GM19455 (cell line): ENCODE measurements around the gene SESN3.
"Not testable (repeated sequence)": the region's sequence is repeated elsewhere in the genome, so short reads cannot be mapped to it uniquely, and the experiment has no call there.

Experiments
- ATAC-seq: cut with Tn5 transposase; IDR thresholded peaks from one replicate; pipeline ENCODE4 v1.9.1; 2021; ENCODE audit not compliant: unreplicated experiment

The SESN3 gene

DNA sequence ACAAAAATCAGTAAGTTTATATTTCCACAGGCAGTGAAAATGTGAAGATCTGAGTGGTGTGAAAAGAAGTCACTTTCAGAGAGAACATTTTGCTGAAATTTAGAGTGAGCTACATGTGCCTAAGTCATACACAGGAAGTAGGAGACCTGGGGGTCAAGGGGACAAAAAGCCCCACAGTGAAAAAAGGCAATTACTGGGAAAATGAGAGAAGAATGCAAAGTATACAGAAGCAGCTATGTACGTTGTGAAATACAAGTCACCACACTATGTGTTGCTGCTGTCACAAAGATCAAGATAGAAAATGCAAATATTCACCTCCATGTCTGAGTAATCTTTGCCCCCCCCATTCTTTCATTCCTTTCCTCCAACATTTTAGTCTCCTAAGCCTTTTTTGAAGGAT lies 21.6 kb upstream of the SESN3 start:
- no peak for ATAC-seq

DNA sequence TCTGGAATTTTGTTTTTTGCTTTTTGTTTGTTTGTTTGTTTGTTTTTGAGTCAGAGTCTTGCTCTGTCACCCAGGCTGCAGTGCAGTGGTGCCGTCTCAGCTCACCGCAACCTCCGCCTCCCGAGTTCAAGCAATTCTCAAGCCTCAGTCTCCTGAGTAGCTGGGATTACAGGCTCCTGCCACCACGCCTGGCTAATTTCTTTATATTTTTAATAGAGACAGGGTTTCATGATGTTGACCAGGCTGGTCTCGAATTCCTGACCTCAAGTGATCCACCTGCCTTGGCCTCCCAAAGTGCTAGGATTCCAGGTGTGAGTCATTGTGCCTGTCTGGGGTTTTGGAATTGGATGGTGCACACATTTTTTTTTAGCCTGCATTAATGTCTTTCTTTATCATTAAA lies 20.9 kb upstream of the SESN3 start:
- ATAC-seq: not testable (repeated sequence)

DNA sequence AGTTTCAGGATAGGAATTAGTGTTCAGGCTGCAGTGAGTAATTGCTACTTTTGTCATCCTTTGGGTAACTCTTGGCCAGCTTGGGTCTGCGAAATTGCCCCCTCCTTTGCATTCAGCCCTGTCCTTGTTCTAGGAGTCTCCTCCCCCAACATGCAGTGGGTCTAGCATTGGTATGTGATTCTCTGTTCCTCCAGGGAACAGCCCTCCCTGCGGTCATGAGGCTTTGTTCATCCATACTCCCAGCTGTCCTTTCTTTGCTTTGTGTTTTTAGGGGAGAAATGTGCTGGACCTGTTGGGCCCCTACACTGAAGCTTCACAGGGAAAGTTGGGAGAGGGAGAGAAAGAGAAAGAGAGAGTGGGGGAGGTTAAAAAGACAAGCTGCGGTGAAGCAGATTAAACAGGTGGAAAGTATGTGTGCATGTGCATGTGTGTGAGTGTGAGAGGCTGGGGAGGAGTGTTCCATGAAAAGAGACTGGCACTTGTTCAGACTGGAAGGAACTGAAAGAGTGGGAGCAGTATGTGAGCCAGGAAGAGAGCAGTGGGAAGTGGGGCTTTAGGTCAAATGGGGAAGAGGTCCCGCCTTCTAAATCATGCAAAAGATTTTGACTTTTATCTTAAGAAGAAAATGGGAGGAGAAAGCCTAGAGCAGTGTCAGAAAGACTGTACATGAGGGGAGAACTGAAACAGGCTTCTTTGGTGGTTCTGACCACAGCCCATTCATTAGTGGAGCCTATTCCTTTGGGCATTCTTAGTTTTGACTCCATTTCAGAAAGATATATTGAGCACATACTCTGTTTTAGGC lies 17.9 kb upstream of the SESN3 start:
- ATAC-seq: peak; percentile 79

DNA sequence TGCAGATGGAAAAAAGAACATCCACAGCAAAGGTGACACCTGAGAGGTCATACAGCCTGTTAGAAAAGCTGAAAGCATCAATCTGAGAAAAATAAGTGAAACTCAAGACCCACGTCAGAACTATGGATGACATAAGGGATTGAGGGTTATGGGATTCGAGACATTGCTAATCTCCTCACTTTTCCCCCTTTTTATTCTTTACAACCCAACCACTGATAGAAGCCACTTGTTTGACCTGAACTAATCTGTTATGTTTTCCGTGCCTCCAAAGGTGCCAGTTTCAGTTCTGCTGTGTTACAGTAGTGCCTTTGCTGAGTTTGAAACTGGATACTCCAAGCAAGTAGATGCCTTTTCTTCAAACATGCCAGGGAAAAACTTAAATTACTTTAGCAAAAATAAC lies 16.9 kb upstream of the SESN3 start:
- ATAC-seq: no peak

DNA sequence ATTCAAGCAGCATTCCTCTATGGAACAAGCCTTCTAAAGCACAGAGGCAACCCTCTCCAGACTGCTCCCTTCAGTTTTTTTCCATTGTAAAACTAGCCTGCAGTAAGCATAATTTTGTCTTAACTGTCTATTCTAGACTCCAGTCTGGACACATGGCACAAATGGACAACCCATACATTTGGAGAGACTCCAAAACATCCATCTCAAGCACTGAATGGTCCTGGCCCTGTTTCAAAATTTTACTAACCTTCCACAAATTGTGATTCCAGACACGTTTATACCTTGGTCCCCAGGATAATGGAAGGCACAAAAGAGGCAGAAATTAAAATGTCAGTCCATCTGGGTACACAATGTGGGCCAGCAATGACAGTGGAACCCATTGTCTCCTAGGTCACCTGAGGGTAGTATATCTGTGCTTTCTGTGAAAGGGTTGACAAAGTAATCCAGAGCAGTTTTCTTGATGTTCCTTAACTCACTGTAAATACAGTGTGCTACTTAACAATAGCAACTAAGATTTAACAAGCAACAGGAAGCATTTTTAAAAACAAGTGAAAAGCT lies 16.2 kb upstream of the SESN3 start:
- ATAC-seq: no peak

DNA sequence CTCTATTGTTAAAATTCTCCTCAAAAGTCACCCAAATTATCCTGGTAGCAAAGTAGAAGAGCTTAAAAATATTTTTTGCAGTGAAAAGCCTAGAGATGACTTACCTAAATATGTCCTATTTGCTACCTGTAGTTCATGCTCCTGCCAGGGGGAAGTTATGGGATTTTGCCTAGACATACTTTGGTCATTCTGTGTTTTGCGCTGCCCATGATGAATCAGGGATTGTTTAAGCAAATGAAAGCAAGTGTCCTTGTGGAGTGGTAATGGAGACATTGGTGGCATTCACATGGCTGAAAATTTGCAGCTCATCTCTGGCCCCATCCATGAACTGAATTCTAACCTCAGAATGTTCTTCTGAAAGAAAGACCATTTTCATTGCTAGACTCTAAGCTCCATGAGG lies 14.6 kb upstream of the SESN3 start:
- ATAC-seq: no peak

DNA sequence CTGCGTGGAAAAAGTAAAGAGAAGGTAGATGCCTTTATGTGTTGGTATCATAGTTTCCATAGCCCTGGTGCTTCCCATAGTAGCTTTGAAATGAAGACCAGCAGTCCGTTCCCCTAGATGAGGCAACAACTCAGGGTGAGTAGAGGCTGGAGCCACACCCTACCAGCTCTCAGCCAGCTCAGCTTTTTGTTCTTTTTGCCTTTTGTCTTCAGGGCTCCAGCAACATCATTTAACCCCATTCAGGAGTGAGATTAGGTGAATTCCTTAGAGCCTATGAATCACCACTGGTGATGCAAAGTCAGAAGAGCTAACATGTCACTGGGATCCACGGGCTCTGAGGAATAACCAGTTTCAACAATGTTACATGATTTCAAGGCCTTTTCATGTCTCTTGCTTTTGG lies 14.0 kb upstream of the SESN3 start:
- ATAC-seq: no peak

DNA sequence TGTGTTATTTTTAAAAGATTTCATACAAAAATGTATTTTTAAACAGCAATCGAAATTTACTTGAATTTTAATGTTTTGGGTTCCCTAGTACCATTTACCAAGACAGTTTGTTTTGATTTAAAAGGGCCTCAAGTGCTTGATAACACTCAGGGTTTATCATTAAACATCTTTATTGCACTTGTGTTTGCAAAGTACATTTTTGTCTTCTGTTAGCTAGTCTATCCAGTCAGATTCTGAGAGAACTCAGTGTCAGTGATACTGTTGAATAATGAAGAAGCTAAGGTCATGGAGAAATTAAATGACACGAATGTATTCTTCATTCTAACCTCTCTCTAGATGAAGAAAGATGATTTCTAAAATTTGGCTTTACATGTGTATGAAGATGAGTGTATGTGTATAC lies 12.7 kb upstream of the SESN3 start:
- no peak for ATAC-seq

DNA sequence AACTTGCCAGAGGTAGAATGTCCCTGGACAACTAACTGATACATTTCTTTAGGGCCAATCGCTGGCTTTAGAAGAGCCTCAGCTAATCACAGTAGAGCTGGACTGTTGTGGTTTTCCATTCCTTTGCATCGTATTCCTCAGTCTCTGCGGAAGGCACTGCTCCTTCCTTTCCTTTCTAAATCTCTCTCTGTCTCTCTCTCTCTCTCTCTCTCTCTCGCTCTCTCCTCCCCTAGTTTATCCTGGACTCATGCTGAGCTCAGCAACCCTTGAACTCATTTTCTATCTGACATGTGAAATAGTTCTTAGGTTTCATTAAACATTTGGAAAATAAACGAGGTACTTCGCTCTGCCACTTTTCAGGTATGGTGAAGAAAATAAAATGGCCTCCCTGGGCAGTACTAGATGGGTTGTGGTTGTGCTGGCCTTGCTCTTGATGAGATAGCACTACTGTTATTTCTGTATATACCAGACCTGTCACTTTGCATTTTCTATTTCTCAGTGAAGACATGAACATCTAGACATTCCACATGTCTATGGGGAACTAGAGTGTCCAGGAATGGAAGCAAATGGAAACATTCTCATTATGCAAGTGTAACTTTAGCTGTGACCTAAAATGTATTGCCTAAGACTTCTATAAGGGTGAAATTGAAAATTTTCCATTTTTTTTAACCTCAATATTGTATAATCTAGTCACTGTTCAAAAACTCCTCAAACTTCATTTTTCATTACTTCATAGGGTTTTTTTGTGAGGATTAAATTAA lies 12.0 kb upstream of the SESN3 start:
- ATAC-seq: no peak

DNA sequence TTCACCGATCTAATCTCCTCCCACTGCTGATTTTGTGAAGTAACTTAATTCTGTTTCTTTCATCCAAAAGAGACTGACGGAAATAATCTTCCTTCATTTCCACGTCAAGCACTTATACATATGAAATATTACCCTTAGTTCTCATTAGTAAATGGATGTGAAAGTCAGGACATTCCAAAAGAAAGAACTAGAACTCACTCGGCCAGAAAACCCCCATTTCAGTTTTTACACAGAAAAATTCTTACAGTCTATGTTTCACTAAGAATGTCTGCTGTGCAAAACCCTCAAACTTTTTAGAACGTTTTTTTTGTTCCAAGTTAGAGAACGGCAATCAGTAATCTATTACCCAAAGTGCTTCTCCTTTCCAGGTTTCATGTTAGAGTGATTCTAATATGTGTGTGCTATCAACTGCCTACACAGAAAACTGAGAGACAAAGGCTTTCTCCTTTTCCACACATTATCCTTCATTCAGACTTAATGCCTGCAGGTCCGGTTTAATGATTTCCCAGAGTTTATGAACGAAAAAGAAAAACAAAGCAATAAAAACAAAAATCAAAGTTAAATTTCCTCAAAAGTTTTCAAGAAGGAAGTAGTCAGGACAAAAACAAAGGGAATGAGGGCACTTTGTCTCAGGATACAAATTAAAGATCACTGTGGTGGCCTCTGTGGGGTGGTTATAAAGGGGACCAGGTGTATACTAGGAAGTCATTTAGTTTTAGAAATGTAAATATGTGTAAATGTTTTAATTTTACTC lies 11.3 kb upstream of the SESN3 start:
- peak; percentile 32 for ATAC-seq

DNA sequence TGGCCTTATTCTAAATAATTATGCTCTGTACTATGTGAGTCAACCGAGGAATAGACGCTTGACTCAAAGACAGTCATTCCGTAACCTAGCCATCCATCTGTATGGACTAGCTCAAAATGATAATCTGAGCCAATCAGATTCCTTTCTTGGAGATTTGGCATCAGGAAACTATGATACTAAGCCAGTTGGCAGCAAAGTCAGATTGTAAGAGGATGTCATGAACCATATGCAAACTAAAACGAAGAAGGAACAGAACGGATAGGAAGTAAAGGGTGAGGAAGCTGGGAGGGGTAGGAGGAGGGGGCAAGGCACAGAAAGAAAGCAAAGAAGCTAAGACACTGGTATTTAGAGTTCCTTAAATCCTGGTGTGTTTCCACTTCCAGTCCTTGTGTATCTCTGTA lies 10.7 kb upstream of the SESN3 start:
- ATAC-seq: peak; percentile 81

DNA sequence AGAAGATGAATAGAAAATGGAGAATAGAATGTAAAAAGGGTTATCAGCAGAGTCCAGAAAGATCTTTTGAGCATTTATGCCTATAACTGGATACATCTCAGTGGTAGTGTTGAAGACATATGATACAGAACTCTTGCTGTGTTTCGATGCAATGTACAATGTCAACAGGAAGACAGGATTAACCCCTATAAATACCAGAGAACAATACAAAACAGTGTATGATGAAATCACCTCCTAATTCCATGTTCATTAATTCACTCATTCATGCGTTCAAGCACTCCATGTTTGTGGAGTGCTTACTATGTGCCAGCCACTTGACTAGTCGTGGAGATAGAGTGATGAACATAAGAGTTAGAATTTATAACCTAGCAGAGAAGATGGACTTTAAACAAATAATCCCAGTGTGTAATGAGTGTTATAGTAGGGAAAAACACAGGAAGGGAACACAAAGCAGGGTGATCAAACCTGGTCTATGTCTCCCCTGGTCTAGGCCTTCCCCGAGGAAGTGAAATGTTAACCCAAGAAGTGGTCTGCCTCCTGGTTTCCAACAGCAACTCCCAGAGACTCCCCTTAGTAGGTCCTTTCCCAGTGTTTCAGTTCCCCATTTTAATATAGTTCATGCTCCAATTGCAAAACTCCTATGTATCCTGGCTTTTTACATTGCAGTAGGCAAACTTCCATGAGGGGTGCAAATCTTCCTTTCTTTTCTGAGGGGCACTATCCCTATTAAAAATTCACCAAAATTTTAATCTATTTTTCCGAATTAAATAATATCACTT lies 9.1 kb upstream of the SESN3 start:
- no peak for ATAC-seq

DNA sequence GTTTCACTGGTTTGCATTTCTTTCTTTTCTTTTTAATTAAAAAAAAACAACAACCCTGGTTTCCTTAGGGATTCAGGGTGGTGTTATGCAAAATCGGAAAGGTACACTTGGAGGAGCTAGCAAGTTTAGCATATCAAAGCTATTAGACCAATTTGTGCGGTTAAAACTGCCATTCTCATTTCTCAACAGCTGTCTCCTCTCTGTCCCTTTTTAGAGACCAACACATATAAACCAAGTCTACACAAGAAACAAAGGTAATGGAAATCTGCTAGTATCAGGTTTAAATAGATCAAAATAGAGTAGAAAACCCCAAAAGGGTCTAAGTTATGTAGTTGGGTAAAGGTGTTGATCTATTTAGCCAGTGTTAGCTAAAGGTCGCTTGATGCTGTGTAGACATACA lies 1.7 kb upstream of the SESN3 start:
- no peak for ATAC-seq

DNA sequence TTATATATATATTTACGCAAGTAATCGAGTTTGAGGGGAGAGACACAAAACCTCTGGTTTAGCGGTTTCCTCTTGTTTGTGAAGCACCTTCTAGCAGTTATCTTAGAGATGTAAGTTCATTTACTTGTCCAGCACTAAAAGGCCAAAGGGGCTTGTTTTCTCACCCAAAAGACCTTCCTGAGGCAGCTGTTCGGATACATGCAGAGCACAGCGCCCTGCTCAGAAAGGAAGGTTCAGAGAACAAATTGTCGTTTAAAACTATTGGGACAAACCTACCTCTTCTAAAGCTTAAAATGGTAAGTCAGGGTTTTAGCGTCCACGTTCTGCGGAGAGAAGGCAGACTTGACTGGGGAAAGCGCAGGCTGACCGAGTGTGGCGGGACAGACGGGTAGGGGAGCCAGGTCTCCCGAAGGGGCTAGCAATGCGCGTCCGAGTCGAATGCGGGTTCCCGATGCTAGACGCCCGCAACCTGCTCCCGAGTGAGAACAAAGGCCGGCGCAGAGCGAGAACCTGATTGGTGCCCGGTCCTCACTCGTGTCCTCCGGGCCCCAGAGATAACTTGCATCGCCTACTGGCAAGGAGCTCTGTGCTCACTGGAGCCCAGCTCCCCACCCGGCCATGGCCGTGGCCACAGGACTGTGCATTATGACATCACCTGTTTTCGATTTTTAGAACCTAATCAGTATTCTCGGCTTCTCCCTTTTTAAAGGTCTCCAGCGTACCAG lies 1.0 kb upstream of the SESN3 start:
- ATAC-seq: peak; percentile 22

DNA sequence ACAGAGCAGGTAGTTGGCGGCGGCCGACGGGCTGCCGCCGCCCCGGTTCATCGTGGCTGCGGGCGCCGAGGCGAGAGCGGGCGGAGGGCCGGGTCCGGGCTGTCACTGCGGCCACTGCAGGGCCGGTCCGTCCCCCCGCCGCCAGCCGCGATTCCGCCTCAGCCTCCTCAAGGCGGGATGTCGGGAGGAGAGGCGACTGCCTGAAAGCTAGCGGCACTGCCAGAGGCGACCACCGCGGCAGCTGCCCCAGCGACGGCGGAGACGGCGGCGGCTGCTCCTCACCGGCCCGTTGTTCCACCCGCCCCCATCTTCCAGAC lies 234 bp downstream of the SESN3 start:
- peak; percentile 18 for ATAC-seq

DNA sequence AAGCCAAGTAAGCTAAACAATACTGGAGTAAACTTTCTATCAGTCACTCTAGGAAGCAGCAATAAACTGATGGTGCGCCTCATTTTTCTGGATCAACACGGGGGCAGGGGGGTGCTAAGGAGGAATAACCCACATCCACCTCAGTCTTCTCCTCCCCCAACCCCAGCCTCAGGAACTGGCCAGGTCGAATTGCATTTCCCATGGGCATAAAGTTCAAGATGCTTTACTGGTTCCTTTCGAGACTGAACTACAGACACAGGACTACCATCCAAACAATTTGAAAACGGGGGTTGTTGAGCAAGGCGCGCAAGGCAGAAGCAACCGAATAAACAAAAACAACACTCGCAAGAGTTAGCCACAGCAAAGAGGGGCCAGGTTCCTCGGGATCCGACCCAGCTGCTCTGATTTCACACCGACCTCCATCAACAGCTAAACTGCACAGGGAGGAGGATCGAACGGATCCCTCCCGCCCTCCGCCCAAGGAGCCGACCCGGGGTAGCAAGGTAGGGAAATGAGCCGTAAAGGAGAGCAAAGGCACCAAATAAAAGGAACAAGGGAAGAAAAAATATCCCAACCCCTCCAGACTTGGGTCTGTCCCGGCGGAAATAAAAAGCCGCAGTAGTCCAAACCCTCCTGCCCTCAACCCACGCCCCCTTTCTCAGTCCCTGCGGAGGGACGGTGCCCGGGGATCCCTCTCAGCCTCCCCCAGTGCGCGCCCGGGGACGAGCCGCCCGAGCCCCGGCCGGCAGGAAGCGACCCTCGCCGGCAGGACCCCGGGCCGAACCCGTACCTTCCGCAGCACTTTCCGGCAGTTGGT lies 801 bp downstream of the SESN3 start:
- ATAC-seq: no peak

DNA sequence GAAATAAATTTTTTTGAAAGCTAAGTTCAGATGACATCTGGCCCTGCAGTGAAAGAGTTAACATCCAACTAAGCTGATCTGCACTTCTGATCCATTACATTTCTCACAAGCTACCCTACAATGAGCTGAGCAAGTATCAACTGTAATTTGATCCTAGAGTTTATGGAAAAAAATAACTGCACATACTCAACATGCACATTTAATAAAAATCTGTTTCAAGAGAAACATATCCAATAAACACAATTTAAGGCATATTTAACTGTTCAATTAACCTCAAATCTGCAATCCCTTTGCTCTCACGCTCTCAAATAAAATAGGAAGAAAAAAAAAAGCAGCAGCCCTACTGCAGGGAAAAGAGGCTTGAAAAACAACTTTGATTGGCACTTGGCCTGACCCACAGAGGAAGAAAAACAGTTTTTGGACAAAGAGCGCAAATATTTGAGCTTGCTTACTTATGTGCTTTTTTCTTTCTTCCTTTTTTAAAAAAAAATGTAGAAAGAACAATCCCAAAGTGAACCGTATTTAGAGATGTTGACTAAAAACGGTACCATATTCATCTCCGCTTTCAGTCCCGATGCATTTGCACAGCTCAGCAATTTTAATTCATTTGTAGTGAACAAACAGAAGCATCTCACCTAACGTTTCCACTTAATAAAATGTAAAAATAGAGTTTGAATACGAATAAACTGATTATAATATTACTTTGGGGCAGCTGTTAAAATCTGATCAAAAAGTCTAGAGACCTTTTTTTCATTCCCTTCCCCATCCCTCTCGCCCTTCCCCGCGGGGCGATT lies 1.6 kb downstream of the SESN3 start:
- ATAC-seq: no peak

DNA sequence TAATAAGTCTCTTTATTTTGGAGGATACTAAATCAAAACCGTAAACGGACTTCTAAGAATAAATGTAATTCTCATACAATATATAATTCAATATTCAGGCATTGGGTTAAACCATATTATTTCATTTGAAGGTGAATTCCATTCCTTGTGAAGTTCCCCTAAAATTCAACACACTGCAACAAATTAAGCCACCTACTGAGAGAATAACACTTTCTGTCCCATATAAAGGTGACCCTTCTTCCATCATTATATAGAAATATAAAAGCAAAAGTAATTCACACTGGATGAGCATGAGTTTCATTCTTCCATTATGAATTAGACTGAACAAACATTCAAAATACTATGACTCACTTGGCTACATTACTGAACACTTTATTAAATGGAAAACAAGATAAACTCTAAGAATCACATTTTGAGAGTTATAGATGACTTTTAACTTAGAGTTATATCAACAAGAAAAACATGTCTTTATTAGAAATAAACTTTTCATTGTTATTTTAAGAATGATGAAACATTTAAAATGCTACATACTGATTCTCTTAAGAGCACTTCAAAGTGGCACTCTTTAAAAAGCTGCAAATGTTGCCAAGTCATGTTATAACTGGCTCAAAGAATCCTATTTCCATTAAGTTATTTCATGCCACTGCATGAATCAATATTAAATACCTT lies 2.8 kb downstream of the SESN3 start:
- no peak for ATAC-seq
